Activated CD4-positive, alpha-beta T cell treated with anti-CD3 and anti-CD28 coated beads, Interleukin-2, amount 50 U/mL, for 1 hour (primary cell): ENCODE results near the gene TMUB2.

Experiments used
- DNase-seq: peaks from one replicate; pipeline ENCODE4 v3.0.0-alpha.2; 2020

The TMUB2 gene

GRCh38 chr17:44203731-44204440, 17.1 kb downstream of the TMUB2 start:
- DNase-seq: peak; percentile 39

- DNase-seq: no peak
Observed at GRCh38 chr17:44204441-44204882, 17.7 kb downstream of the TMUB2 start.

- no peak for DNase-seq
Observed at GRCh38 chr17:44205962-44206824, 19.4 kb downstream of the TMUB2 start.

- DNase-seq: no peak
Observed at GRCh38 chr17:44206825-44207155, 20.0 kb downstream of the TMUB2 start.

- DNase-seq: no peak
Observed at GRCh38 chr17:44207319-44207718, 20.5 kb downstream of the TMUB2 start.

GRCh38 chr17:44207743-44208142, 21.0 kb downstream of the TMUB2 start:
- DNase-seq: no peak

GRCh38 chr17:44209786-44210341, 23.1 kb downstream of the TMUB2 start:
- DNase-seq: no peak

GRCh38 chr17:44210342-44211192, 23.8 kb downstream of the TMUB2 start:
- DNase-seq: peak; percentile 91

- no peak for DNase-seq
Observed at GRCh38 chr17:44211281-44212265, 24.8 kb downstream of the TMUB2 start.

GRCh38 chr17:44212507-44213402, 26.0 kb downstream of the TMUB2 start:
- no peak for DNase-seq

- DNase-seq: no peak
Observed at GRCh38 chr17:44213403-44214229, 26.8 kb downstream of the TMUB2 start.

GRCh38 chr17:44214230-44214494, 27.4 kb downstream of the TMUB2 start:
- DNase-seq: no peak

GRCh38 chr17:44214896-44215295, 28.1 kb downstream of the TMUB2 start:
- no peak for DNase-seq

GRCh38 chr17:44216173-44216572, 29.4 kb downstream of the TMUB2 start:
- DNase-seq: peak; percentile 25

GRCh38 chr17:44216694-44217093, 29.9 kb downstream of the TMUB2 start:
- no peak for DNase-seq

- no peak for DNase-seq
Observed at GRCh38 chr17:44217738-44218343, 31.1 kb downstream of the TMUB2 start.

- DNase-seq: peak; percentile 85
Observed at GRCh38 chr17:44218344-44219107, 31.8 kb downstream of the TMUB2 start.

- peak; percentile 65 for DNase-seq
Observed at GRCh38 chr17:44219108-44219615, 32.4 kb downstream of the TMUB2 start.
